ENCODE measurements around the gene SPATA25. TPM values are rescaled to one million over a fixed set of nuclear protein-coding genes. Genes with fewer than 3 reads are reported as not detected.

Gene SPATA25
- polyA plus RNA-seq, 1 donor (not counting 4 experiments of a cell fraction or from before 2014, with no cell fraction given): not detected

- TF ChIP-seq EZH2 (IDR thresholded peaks at IDR 0.05; ENCODE audit: low read length) (no peak), CTCF (optimal IDR thresholded peaks at IDR 0.05 in 1 of 3, IDR thresholded peaks at IDR 0.05 in 1 of 3, conservative IDR thresholded peaks at IDR 0.05 in 1 of 3; ENCODE audit: extremely low read depth in 1 of 3, insufficient read depth in 2 of 3, low read length in 3 of 3) (no peak)
- Histone ChIP-seq H3K27me3 (ENCODE audit: control insufficient read depth, extremely low read depth, insufficient read depth, low read length) (no peaks in the 10 kb centered on the region), H3K4me1 (ENCODE audit: control insufficient read depth, extremely low read depth, insufficient read depth, low read length) (peaks cover 18% of the 10 kb centered on the region), H3K9me3 (ENCODE audit: control insufficient read depth, low read depth, low read length) (no peaks in the 10 kb centered on the region), H3K9me1 (ENCODE audit: control insufficient read depth, extremely low read depth, insufficient read depth, low read length) (peaks cover 2% of the 10 kb centered on the region), H4K20me1 (ENCODE audit: control insufficient read depth, extremely low read depth, insufficient read depth, low read length) (no peaks in the 10 kb centered on the region), H2AFZ (ENCODE audit: control insufficient read depth, low read length) (no peak overlapping the region), H3K36me3 (ENCODE audit: control insufficient read depth in 2 of 2, extremely low read depth in 1 of 2, insufficient read depth in 2 of 2, low read length in 2 of 2) (no peaks in the 10 kb centered on the region), H3K27ac (ENCODE audit: control insufficient read depth, insufficient read depth, low read length) (no peak overlapping the region), H3K4me2 (ENCODE audit: control insufficient read depth, extremely low read depth, insufficient read depth, low read depth, low read length) (no peak overlapping the region), H3K4me3 (ENCODE audit: control insufficient read depth in 2 of 3, extremely low read depth in 1 of 3, insufficient read depth in 2 of 3, low read depth in 1 of 3, low read length in 3 of 3) (no peak overlapping the region), H3K79me2 (ENCODE audit: control insufficient read depth, insufficient read depth, low read length) (no peaks in the 10 kb centered on the region), H3K9ac (ENCODE audit: control insufficient read depth, extremely low read depth, insufficient read depth, low read length) (no peak overlapping the region)
- dilution Hi-C loops (cut with MboI; ENCODE audit: extremely low pct_ligation_motif_present, low sequenced_read_pairs): no loop called here
- DNase-seq (ENCODE audit: low read depth, low spot score) (no peak), FAIRE-seq (no peak)
Observed at GRCh38 chr20:45866454-45866853, 21.0 kb downstream of the SPATA25 start.

- Histone ChIP-seq H3K4me1 (ENCODE audit: control insufficient read depth, extremely low read depth, insufficient read depth, low read length) (peaks cover 18% of the 10 kb centered on the region), H3K9me1 (ENCODE audit: control insufficient read depth, extremely low read depth, insufficient read depth, low read length) (peaks cover 2% of the 10 kb centered on the region), H3K4me2 (ENCODE audit: control insufficient read depth, extremely low read depth, insufficient read depth, low read depth, low read length) (no peak overlapping the region), H4K20me1 (ENCODE audit: control insufficient read depth, extremely low read depth, insufficient read depth, low read length) (no peaks in the 10 kb centered on the region), H3K79me2 (ENCODE audit: control insufficient read depth, insufficient read depth, low read length) (no peaks in the 10 kb centered on the region), H2AFZ (ENCODE audit: control insufficient read depth, low read length) (no peak overlapping the region), H3K9ac (ENCODE audit: control insufficient read depth, extremely low read depth, insufficient read depth, low read length) (no peak overlapping the region), H3K9me3 (ENCODE audit: control insufficient read depth, low read depth, low read length) (no peaks in the 10 kb centered on the region), H3K36me3 (ENCODE audit: control insufficient read depth in 2 of 2, extremely low read depth in 1 of 2, insufficient read depth in 2 of 2, low read length in 2 of 2) (no peaks in the 10 kb centered on the region), H3K27ac (ENCODE audit: control insufficient read depth, insufficient read depth, low read length) (no peak overlapping the region), H3K4me3 (ENCODE audit: control insufficient read depth in 2 of 3, extremely low read depth in 1 of 3, insufficient read depth in 2 of 3, low read depth in 1 of 3, low read length in 3 of 3) (no peak overlapping the region), H3K27me3 (ENCODE audit: control insufficient read depth, extremely low read depth, insufficient read depth, low read length) (no peaks in the 10 kb centered on the region)
- no peak for TF ChIP-seq EZH2 (IDR thresholded peaks at IDR 0.05; ENCODE audit: low read length)
- no peak for TF ChIP-seq CTCF (optimal IDR thresholded peaks at IDR 0.05 in 1 of 3, IDR thresholded peaks at IDR 0.05 in 1 of 3, conservative IDR thresholded peaks at IDR 0.05 in 1 of 3; ENCODE audit: extremely low read depth in 1 of 3, insufficient read depth in 2 of 3, low read length in 3 of 3)
- FAIRE-seq (no peak), DNase-seq (ENCODE audit: low read depth, low spot score) (no peak)
- dilution Hi-C loops (cut with MboI; ENCODE audit: extremely low pct_ligation_motif_present, low sequenced_read_pairs): no loop called here
Observed at GRCh38 chr20:45863543-45864470, 23.6 kb downstream of the SPATA25 start.
